Stimulated activated naive CD4-positive, alpha-beta T cell (primary cell): ENCODE measurements around the gene FRMD4A.
A peak's percentile ranks its signal among the peaks of the same experiment; 100 is the strongest.
"Not testable (repeated sequence)": the region's sequence is repeated elsewhere in the genome, so short reads cannot be mapped to it uniquely, and the experiment has no call there.

Experiments used
- DNase-seq, 6 experiments: peaks; one replicate each; lab custom pipeline; 2025; lab: John Stamatoyannopoulos, UW

The FRMD4A gene

GRCh38 chr10:14056610-14057332 lies 274.0 kb downstream of the FRMD4A start:
- DNase-seq, result no peak

- DNase-seq, result no peak
Measured at GRCh38 chr10:14052931-14053330, 277.8 kb downstream of the FRMD4A start.

GRCh38 chr10:14050598-14050997 lies 280.1 kb downstream of the FRMD4A start:
- DNase-seq, result no peak

GRCh38 chr10:14048930-14049613 lies 281.7 kb downstream of the FRMD4A start:
- DNase-seq, result no peak

GRCh38 chr10:14047431-14047830 lies 283.3 kb downstream of the FRMD4A start:
- DNase-seq, result no peak

GRCh38 chr10:14042051-14042450 lies 288.7 kb downstream of the FRMD4A start:
- DNase-seq, result not testable (repeated sequence)

- DNase-seq, result no peak
Measured at GRCh38 chr10:14040787-14041631, 289.7 kb downstream of the FRMD4A start.

- no peak for DNase-seq
Measured at GRCh38 chr10:14039968-14040668, 290.6 kb downstream of the FRMD4A start.

- no peak for DNase-seq
Measured at GRCh38 chr10:14036233-14036632, 294.5 kb downstream of the FRMD4A start.

- DNase-seq, result no peak
Measured at GRCh38 chr10:14035506-14035905, 295.2 kb downstream of the FRMD4A start.

- DNase-seq, result peak in 5 of 6 experiments; percentile 10 to 54 (median 18)
Measured at GRCh38 chr10:14032406-14032998, 298.2 kb downstream of the FRMD4A start.

- DNase-seq, result no peak
Measured at GRCh38 chr10:14026325-14026724, 304.4 kb downstream of the FRMD4A start.

- DNase-seq, result no peak
Measured at GRCh38 chr10:14025283-14026189, 305.2 kb downstream of the FRMD4A start.

GRCh38 chr10:14024329-14025202 lies 306.2 kb downstream of the FRMD4A start:
- no peak for DNase-seq

GRCh38 chr10:14023673-14024328 lies 306.9 kb downstream of the FRMD4A start:
- DNase-seq, result peak in 1 of 6 experiments; percentile 10

GRCh38 chr10:14022954-14023672 lies 307.6 kb downstream of the FRMD4A start:
- DNase-seq, result no peak

- no peak for DNase-seq
Measured at GRCh38 chr10:14022052-14022451, 308.7 kb downstream of the FRMD4A start.

GRCh38 chr10:14020037-14020664 lies 310.6 kb downstream of the FRMD4A start:
- DNase-seq, result no peak
